Endothelial cell of umbilical vein (primary cell): ENCODE measurements around the gene KRT81. TPM values are rescaled to one million over a fixed set of nuclear protein-coding genes. Genes with fewer than 3 reads are reported as not detected.

Source experiments
- BruUV-seq: library from RNA; stranded (reverse); fragments of 400-500 nt; replicated peaks from 2 replicates; lab custom pipeline; 2021; lab: Mats Ljungman, UMichigan
- CTCF ChIA-PET: fragments of 300-600, 350-600 bp; sonication (Branson Sonifier 250); formaldehyde crosslinking; loops from one replicate; lab custom pipeline; 2021; ENCODE audit warnings: antibody characterized with exemption, inconsistent platforms; lab: Charles Lee
- POLR2A ChIA-PET: fragments of 300-600, 350-600 bp; sonication (Branson Sonifier 250); formaldehyde crosslinking; loops from one replicate; lab custom pipeline; 2021; ENCODE audit warnings: antibody characterized with exemption, inconsistent platforms; lab: Charles Lee
- DNase-seq: peaks from one replicate; pipeline ENCODE4 v3.0.0-alpha.2; 2011; ENCODE audit warnings: low read depth, low spot score
- FAIRE-seq: peaks from 2 replicates; lab custom pipeline; 2011; peaks lifted over from hg19 to GRCh38; lab: Jason Lieb, UNC
- H2AFZ ChIP-seq: 2 replicates; pipeline ENCODE4 v1.6.0; 2012; ENCODE audit warnings: low read depth, low read length, control low read depth, inconsistent platforms
- H3K27ac ChIP-seq: 2 replicates; pipeline ENCODE4 v1.5.1; 2011; ENCODE audit warnings: low read depth, mild to moderate bottlenecking, control low read depth, low read length, moderate library complexity; ENCODE audit not compliant: insufficient read depth
- H3K27me3 ChIP-seq, 2 experiments: 2 replicates each; pipeline versions ENCODE4 v1.6.0 to v1.6.1; 2011; ENCODE audit warnings: low read length in 2 of 2, mixed read lengths in 1 of 2; ENCODE audit not compliant: control insufficient read depth in 2 of 2, insufficient read depth in 2 of 2
- H3K36me3 ChIP-seq, 2 experiments: 2 replicates in 1 of 2; 3 replicates in 1 of 2; pipeline ENCODE4 v1.5.1; 2011; ENCODE audit warnings: low read length in 2 of 2, mild to moderate bottlenecking in 1 of 2, moderate library complexity in 1 of 2; ENCODE audit not compliant: control insufficient read depth in 2 of 2, insufficient read depth in 2 of 2; ENCODE audit errors: extremely low read depth in 1 of 2
- H3K4me1 ChIP-seq: 3 replicates; pipeline ENCODE4 v1.5.1; 2011; ENCODE audit warnings: mild to moderate bottlenecking, low read length; ENCODE audit not compliant: control insufficient read depth, insufficient read depth; ENCODE audit errors: extremely low read depth
- H3K4me2 ChIP-seq: 2 replicates; pipeline ENCODE4 v1.6.1; 2011; ENCODE audit warnings: low read length, control low read depth, mixed read lengths; ENCODE audit not compliant: insufficient read depth
- H3K4me3 ChIP-seq, 3 experiments: fragments of 200-600 bp in 1 of 3; sonication (generic), shearing (Covaris generic) in 1 of 3; replicated peaks in 1 of 3; 2 replicates each; pipeline ENCODE4 v1.5.1; 2011 to 2016; ENCODE audit warnings: control low read depth in 3 of 3, low read length in 3 of 3, mild to moderate bottlenecking in 2 of 3, inconsistent platforms in 1 of 3, low read depth in 1 of 3, moderate library complexity in 1 of 3; ENCODE audit not compliant: insufficient read depth in 1 of 3
- H3K79me2 ChIP-seq: 2 replicates; pipeline ENCODE4 v1.6.0; 2012; ENCODE audit warnings: low read length, inconsistent platforms; ENCODE audit not compliant: control insufficient read depth, insufficient read depth
- H3K9ac ChIP-seq: replicated peaks from 2 replicates; pipeline ENCODE3; 2011; ENCODE audit warnings: low read length, control low read depth; ENCODE audit not compliant: insufficient read depth; ENCODE audit errors: extremely low read depth
- H3K9me1 ChIP-seq: replicated peaks from 3 replicates; pipeline ENCODE4 v1.6.0; 2011; ENCODE audit warnings: mild to moderate bottlenecking, low read length; ENCODE audit not compliant: control insufficient read depth, insufficient read depth; ENCODE audit errors: extremely low read depth
- H3K9me3 ChIP-seq: replicated peaks from 2 replicates; pipeline ENCODE4 v1.5.1; 2012; ENCODE audit warnings: low read length, inconsistent platforms; ENCODE audit not compliant: control insufficient read depth, insufficient read depth
- H4K20me1 ChIP-seq: replicated peaks from 2 replicates; pipeline ENCODE3; 2011; ENCODE audit warnings: mild to moderate bottlenecking, low read length; ENCODE audit not compliant: control insufficient read depth, insufficient read depth; ENCODE audit errors: extremely low read depth
- CTCF ChIP-seq, 2 donors: IDR thresholded peaks; 1 replicate in 1 of 2; 2 replicates in 1 of 2; pipeline ENCODE4 v1.5.1; 2011; ENCODE audit warnings: low read length in 2 of 2, mild to moderate bottlenecking in 2 of 2, moderate library complexity in 2 of 2, control low read depth in 1 of 2, inconsistent platforms in 1 of 2, low read depth in 1 of 2; ENCODE audit not compliant: insufficient read depth in 1 of 2; ENCODE audit errors: extremely low read depth in 1 of 2
- EZH2 ChIP-seq: IDR thresholded peaks from 2 replicates; pipeline ENCODE4 v1.6.1; 2012; ENCODE audit warnings: borderline replicate concordance, low read depth, mild to moderate bottlenecking, moderate library complexity, low read length, inconsistent platforms; ENCODE audit not compliant: severe bottlenecking
- FOS ChIP-seq: IDR thresholded peaks from 2 replicates; pipeline ENCODE4 v1.6.1; 2011; ENCODE audit warnings: mild to moderate bottlenecking, low read length, moderate library complexity, borderline replicate concordance; ENCODE audit not compliant: insufficient read depth
- GATA2 ChIP-seq: IDR thresholded peaks from 2 replicates; pipeline ENCODE4 v1.7.0; 2011; ENCODE audit warnings: low read depth, mild to moderate bottlenecking, moderate library complexity, mixed read lengths, low read length; ENCODE audit not compliant: insufficient read length, insufficient read depth
- JUN ChIP-seq: IDR thresholded peaks from 2 replicates; pipeline ENCODE4 v1.6.1; 2011; ENCODE audit warnings: borderline replicate concordance, low read depth; ENCODE audit not compliant: insufficient read length, insufficient read depth
- MYC ChIP-seq: IDR thresholded peaks from one replicate; pipeline ENCODE4 v1.6.1; 2011; ENCODE audit warnings: mild to moderate bottlenecking, low read depth, low read length
- POLR2A ChIP-seq: IDR thresholded peaks from 2 replicates; pipeline ENCODE4 v1.6.1; 2012; ENCODE audit warnings: low read depth, mild to moderate bottlenecking, control low read depth, low read length
- POLR2AphosphoS5 ChIP-seq: IDR thresholded peaks from 2 replicates; pipeline ENCODE4 v1.6.1; 2012; ENCODE audit warnings: low read depth, mild to moderate bottlenecking, control low read depth, low read length, moderate library complexity; ENCODE audit not compliant: insufficient read depth
- dilution Hi-C: fragments of 300-500 bp; cut with MboI; formaldehyde crosslinking; loops from one replicate; pipeline ENCODE4 v1.15.0; 2019; ENCODE audit warnings: low sequenced_read_pairs; ENCODE audit not compliant: extremely low pct_ligation_motif_present
- intact Hi-C: fragments of 100-400 bp; cut with micrococcal nuclease; formaldehyde crosslinking; loops from one replicate; pipeline ENCODE4 v1.10.0; 2022
- polyA plus RNA-seq, 4 experiments: library from polyadenylated mRNA; depleted of rRNA in 3 of 4; stranded (reverse) in 3 of 4; unstranded in 1 of 4; fragments of >200 nt; gene quantifications; 2 replicates each; pipeline versions ENCODE4 v1.2.1 to v1.2.3, GENCODE V29; 2011 to 2012; ENCODE audit warnings: missing spikeins in 1 of 4
- total RNA-seq: library from RNA; stranded (reverse); gene quantifications from 2 replicates; pipeline ENCODE4 v1.2.3, GENCODE V29; 2021
- TF ChIP-seq, protein P1 (sequence below): IDR thresholded peaks from 2 replicates; pipeline ENCODE4 v1.6.1; 2011; ENCODE audit not compliant: insufficient read depth, insufficient read length

Gene KRT81
- total and polyA plus RNA-seq, 2 donors (not counting 3 experiments of a cell fraction or from before 2014, with no cell fraction given), result not detected

GRCh38 chr12:52252728-52253343, 38.5 kb downstream of the KRT81 start:
- peaks cover 15 to 20% of the 10 kb centered on the region in 2 experiments for H3K27me3 ChIP-seq
- ChIA-PET POLR2A (no interaction called here), CTCF (interaction anchor here (0.8 to 1.9 kb wide), 2 partner anchors 75 to 78 kb away, joined by 3 to 8 read pairs; no protein-coding TSS in a partner anchor)
- no peaks in the 10 kb centered on the region for H4K20me1 ChIP-seq
- intact Hi-C loops (no loop called here), dilution Hi-C loops (no loop called here)
- no peak overlapping the region for H2AFZ ChIP-seq
- TF ChIP-seq JUN (no peak), FOS (no peak), POLR2AphosphoS5 (no peak), EZH2 (no peak), POLR2A (no peak), GATA2 (no peak), CTCF (IDR thresholded peaks at IDR 0.05; ENCODE audit: extremely low read depth in 1 of 2, insufficient read depth in 1 of 2, low read depth in 1 of 2, low read length in 2 of 2) (no peak), MYC (no peak)
- TF ChIP-seq, protein P1, sequence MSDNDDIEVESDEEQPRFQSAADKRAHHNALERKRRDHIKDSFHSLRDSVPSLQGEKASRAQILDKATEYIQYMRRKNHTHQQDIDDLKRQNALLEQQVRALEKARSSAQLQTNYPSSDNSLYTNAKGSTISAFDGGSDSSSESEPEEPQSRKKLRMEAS, result no peak
- H3K9me3 ChIP-seq, result no peaks in the 10 kb centered on the region
- H3K79me2 ChIP-seq, result no peaks in the 10 kb centered on the region
- no peak overlapping the region for H3K4me2 ChIP-seq
- no peak overlapping the region for H3K4me3 ChIP-seq
- no peak for FAIRE-seq
- H3K36me3 ChIP-seq, result no peaks in the 10 kb centered on the region
- no peak for DNase-seq
- no TSS peak for BruUV-seq
- H3K4me1 ChIP-seq, result no peaks in the 10 kb centered on the region
- no peak overlapping the region for H3K27ac ChIP-seq
- no peaks in the 10 kb centered on the region for H3K9me1 ChIP-seq
- H3K9ac ChIP-seq, result no peak overlapping the region
